Esophagus squamous epithelium (tissue), 5 donors: ENCODE results near the gene TACR2. TPM values are rescaled to one million over a fixed set of nuclear protein-coding genes. Genes with fewer than 3 reads are reported as not detected.
A peak's percentile ranks its signal among the peaks of the same experiment; 100 is the strongest.

Source experiments
- DNase-seq: peaks from one replicate; lab custom pipeline; 2025; lab: John Stamatoyannopoulos, UW
- H3K27ac ChIP-seq, 4 donors: fragments of 200-600 bp; sonication (generic); one replicate each; pipeline ENCODE4 v1.5.1; 2016 to 2019; ENCODE audit warnings: mild to moderate bottlenecking in 1 of 4
- H3K27me3 ChIP-seq, 4 donors: fragments of 200-600 bp; sonication (generic); 1 replicate in 3 of 4; 2 replicates in 1 of 4; pipeline versions ENCODE4 v1.5.1 to v1.6.0; 2017 to 2021; ENCODE audit warnings: antibody characterized with exemption in 1 of 4
- H3K36me3 ChIP-seq, 3 donors: fragments of 200-600 bp; sonication (generic); one replicate each; pipeline ENCODE4 v1.5.1; 2016 to 2019
- H3K4me1 ChIP-seq, 3 donors: fragments of 200-600 bp; sonication (generic); one replicate each; pipeline ENCODE4 v1.5.1; 2017 to 2019
- H3K4me3 ChIP-seq, 4 donors: fragments of 200-600 bp; sonication (generic); 1 replicate in 3 of 4; 2 replicates in 1 of 4; pipeline ENCODE4 v1.5.1; 2016 to 2019; ENCODE audit warnings: mild to moderate bottlenecking in 2 of 4, moderate library complexity in 1 of 4
- H3K9me3 ChIP-seq, 3 donors: fragments of 200-600 bp; sonication (generic); one replicate each; pipeline ENCODE4 v1.5.1; 2016 to 2019
- CTCF ChIP-seq, 6 experiments: fragments of 450-650 bp in 4 of 6; fragments of 200-600 bp in 2 of 6; sonication (generic) in 2 of 6; IDR thresholded peaks; one replicate each; pipeline ENCODE4 v1.5.1; 2016 to 2019; ENCODE audit warnings: antibody characterized with exemption in 6 of 6, mild to moderate bottlenecking in 4 of 6, moderate library complexity in 4 of 6
- POLR2A ChIP-seq, 4 donors: fragments of 450-650 bp; IDR thresholded peaks; one replicate each; pipeline ENCODE4 v1.6.1; 2017; ENCODE audit warnings: antibody characterized with exemption in 4 of 4, mild to moderate bottlenecking in 4 of 4, moderate library complexity in 3 of 4
- WGBS, 2 donors: methylation state at CpG; one replicate each; pipeline ENCODE4 v1.1.5; 2018; 5-methylcytosine and 5-hydroxymethylcytosine counted together
- intact Hi-C: fragments of 100-400 bp; cut with DNase I; formaldehyde crosslinking; loops from one replicate; pipeline ENCODE4 v1.15.0; 2022
- total RNA-seq, 4 donors: library from RNA; depleted of rRNA; stranded (reverse); fragments of >200 nt; gene quantifications; one replicate each; pipeline ENCODE4 v1.1.0, GENCODE V29; 2016
- donor health status: DM: yes; HTN: yes; CAD: no.

TACR2 gene
- total RNA-seq, 4 donors from 2014 or later, result 0.72 to 24.0 (median 4.4) TPM

DNA sequence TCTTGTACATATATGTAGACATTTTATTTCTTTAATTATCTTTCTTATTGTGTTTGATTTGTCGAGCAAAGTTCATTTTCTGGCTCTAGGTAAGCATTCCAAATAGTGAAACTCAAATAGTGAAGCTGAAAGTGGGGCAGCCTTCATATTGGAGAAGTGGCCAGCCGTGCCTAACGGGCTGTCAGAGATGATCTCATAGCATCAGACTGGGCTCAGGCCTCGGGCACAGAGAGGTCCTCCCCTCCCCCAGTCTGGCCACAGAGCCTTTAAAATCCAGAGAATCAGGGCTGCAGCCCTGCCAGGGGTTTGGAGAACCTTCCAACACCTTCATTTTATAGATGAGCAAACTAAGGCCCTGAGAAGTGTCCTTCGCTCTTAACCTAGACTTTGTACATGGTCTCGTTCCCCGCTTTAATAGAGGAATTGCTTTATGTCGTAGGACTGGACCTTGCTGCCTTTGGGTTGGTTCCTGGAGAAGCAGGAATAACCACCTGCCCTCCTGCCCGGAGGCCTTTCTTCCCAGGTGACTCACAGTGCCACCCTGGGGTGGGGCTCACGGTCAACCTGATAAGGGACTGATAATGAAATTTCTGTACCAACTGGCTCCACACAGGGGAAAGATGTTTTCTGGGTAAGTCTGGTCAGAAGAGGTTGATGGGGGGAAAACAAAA lies 41.8 kb upstream of the TACR2 start:
- intact Hi-C loops, result no loop called here
- TF ChIP-seq CTCF (IDR thresholded peaks at IDR 0.05) (no peak), POLR2A (IDR thresholded peaks at IDR 0.05) (no peak)

GRCh38 chr10:69457771-69458237 lies 41.1 kb upstream of the TACR2 start:
- H3K9me3 ChIP-seq, result no peaks in the 10 kb centered on the region
- H3K4me1 ChIP-seq, result peaks cover 8 to 74% (median 43%) of the 10 kb centered on the region in 3 donors
- TF ChIP-seq POLR2A (IDR thresholded peaks at IDR 0.05), result no peak
- TF ChIP-seq CTCF (IDR thresholded peaks at IDR 0.05), result no peak
- no peaks in the 10 kb centered on the region for H3K36me3 ChIP-seq
- H3K4me3 ChIP-seq, result no peak overlapping the region
- 59 to 72% methylated on average over 3 to 4 of the region's 5 CpGs for WGBS, 2 donors
- DNase-seq, result no peak
- H3K27me3 ChIP-seq, result no peaks in the 10 kb centered on the region
- peak overlapping the region in 3 of 4 donors; percentile 51 to 57 (median 52) for H3K27ac ChIP-seq
- intact Hi-C loops, result no loop called here

More for the DNA sequence above, 41.8 kb upstream of the TACR2 start:
- no peak for DNase-seq
- H3K9me3 ChIP-seq, result no peaks in the 10 kb centered on the region
- no peaks in the 10 kb centered on the region for H3K36me3 ChIP-seq
- 63 to 82% methylated on average over 5 to 8 of the region's 10 CpGs for WGBS, 2 donors
- H3K27ac ChIP-seq, result peak overlapping the region in 3 of 4 donors; percentile 51 to 57 (median 52)
- H3K4me3 ChIP-seq, result no peak overlapping the region
- no peaks in the 10 kb centered on the region for H3K27me3 ChIP-seq
- H3K4me1 ChIP-seq, result peaks cover 8 to 74% (median 43%) of the 10 kb centered on the region in 3 donors

DNA sequence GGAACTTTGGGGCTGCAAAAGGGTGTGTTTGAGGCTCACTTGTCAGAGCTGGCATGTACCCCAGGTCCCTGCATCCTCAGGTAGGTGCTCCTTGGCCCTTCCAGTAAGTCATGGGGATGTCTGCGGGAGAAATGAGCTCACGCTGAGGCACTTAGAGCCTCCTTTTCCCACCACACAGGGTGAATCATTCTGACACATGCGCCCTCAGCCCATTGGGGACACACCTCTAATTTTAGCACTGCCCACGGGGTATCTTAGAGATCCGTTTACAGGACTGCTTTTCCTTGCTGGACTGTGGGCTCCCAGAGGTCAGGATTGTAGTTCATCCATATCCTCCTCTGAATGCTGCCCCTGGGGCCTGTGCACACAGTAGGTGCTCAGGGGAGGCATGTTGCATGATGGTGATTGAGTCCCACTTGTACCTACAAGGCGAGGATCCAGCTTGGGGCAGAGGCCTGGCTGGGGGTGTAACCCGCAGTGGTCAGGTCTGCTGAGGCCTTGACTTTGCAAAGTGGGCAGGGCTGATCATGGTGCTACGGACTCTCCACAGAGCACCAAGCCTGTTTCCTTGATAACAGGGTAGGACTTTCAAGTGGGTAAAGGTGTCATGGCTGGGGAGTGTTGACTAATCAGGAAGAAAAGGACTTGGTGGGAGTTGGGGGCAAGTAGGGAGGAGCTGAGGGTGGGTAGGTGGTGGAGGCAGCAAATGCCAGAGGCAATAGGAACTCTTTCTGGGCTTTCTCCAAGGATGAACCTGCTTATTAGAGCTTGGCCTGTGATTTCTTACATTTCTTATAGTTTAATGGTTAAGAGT lies 40.4 kb upstream of the TACR2 start:
- no peaks in the 10 kb centered on the region for H3K27me3 ChIP-seq
- H3K36me3 ChIP-seq, result no peaks in the 10 kb centered on the region
- TF ChIP-seq POLR2A (IDR thresholded peaks at IDR 0.05), result no peak
- peaks cover 9 to 76% (median 44%) of the 10 kb centered on the region in 3 donors for H3K4me1 ChIP-seq
- WGBS, 2 donors, result 75% methylated on average over 2 to 7 of the region's 8 CpGs
- H3K27ac ChIP-seq, result peak overlapping the region in 3 of 4 donors; percentile 51 to 57 (median 52)
- DNase-seq, result no peak
- no peaks in the 10 kb centered on the region for H3K9me3 ChIP-seq
- intact Hi-C loops, result no loop called here
- no peak overlapping the region for H3K4me3 ChIP-seq

GRCh38 chr10:69455006-69455763 lies 38.5 kb upstream of the TACR2 start:
- intact Hi-C loops, result no loop called here
- no peak for TF ChIP-seq CTCF (IDR thresholded peaks at IDR 0.05)
- TF ChIP-seq POLR2A (IDR thresholded peaks at IDR 0.05), result no peak
- WGBS, 2 donors, result 65 to 87% methylated on average over 5 to 10 of the region's 10 CpGs
- no peaks in the 10 kb centered on the region for H3K27me3 ChIP-seq
- H3K27ac ChIP-seq, result peak overlapping the region in 1 of 4 donors; percentile 3
- DNase-seq, result no peak
- H3K9me3 ChIP-seq, result no peaks in the 10 kb centered on the region
- peaks cover 17 to 80% (median 37%) of the 10 kb centered on the region in 3 donors for H3K4me1 ChIP-seq
- no peaks in the 10 kb centered on the region for H3K36me3 ChIP-seq
- H3K4me3 ChIP-seq, result no peak overlapping the region

DNA sequence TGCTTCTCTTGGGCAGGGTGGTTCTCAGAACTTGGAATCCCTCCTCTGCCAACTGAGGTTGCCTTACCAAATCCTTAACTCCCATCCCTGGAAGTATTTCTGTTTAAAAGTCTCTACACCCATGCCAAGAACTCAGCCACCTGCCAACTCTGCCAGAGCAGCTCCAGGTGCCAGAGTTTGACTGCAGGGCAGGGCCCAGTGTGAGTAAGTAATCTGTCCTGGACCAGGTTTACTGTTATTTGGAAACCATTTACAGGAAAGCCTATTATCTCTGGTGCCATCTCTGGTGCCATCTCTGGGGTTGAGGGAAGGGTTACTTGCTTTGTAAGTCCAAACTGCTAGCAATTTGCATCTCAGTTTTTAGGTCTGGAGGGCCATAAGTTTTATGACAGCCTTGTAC lies 37.1 kb upstream of the TACR2 start:
- Histone ChIP-seq H3K36me3 (no peaks in the 10 kb centered on the region), H3K27me3 (no peaks in the 10 kb centered on the region), H3K9me3 (no peaks in the 10 kb centered on the region), H3K4me3 (no peak overlapping the region), H3K4me1 (peaks cover 20 to 80% (median 43%) of the 10 kb centered on the region in 3 donors), H3K27ac (peak overlapping the region in 3 of 4 donors; percentile 9 to 26 (median 15))
- TF ChIP-seq CTCF (IDR thresholded peaks at IDR 0.05), result no peak
- TF ChIP-seq POLR2A (IDR thresholded peaks at IDR 0.05), result no peak
- intact Hi-C loops, result no loop called here
- no peak for DNase-seq
